ENCODE measurements around the gene CACNA2D3.
A peak's percentile ranks its signal among the peaks of the same experiment; 100 is the strongest.

CACNA2D3 gene

GRCh38 chr3:54171951-54172350 lies 49.6 kb downstream of the CACNA2D3 start:
- DNase-seq = no peak

- no peak for DNase-seq
Observed at GRCh38 chr3:54173371-54173770, 51.0 kb downstream of the CACNA2D3 start.

GRCh38 chr3:54176106-54176505 lies 53.8 kb downstream of the CACNA2D3 start:
- DNase-seq = no peak

- DNase-seq = no peak
Observed at GRCh38 chr3:54177816-54178215, 55.5 kb downstream of the CACNA2D3 start.

- DNase-seq = no peak
Observed at GRCh38 chr3:54178376-54178775, 56.0 kb downstream of the CACNA2D3 start.

- DNase-seq = no peak
Observed at GRCh38 chr3:54180921-54181320, 58.6 kb downstream of the CACNA2D3 start.

- no peak for DNase-seq
Observed at GRCh38 chr3:54182242-54182641, 59.9 kb downstream of the CACNA2D3 start.

- no peak for DNase-seq
Observed at GRCh38 chr3:54185740-54186139, 63.4 kb downstream of the CACNA2D3 start.

GRCh38 chr3:54188176-54188791 lies 65.9 kb downstream of the CACNA2D3 start:
- peak; percentile 35 for DNase-seq

- no peak for DNase-seq
Observed at GRCh38 chr3:54191220-54191619, 68.9 kb downstream of the CACNA2D3 start.

- DNase-seq = no peak
Observed at GRCh38 chr3:54192026-54192425, 69.7 kb downstream of the CACNA2D3 start.

- no peak for DNase-seq
Observed at GRCh38 chr3:54193093-54193492, 70.7 kb downstream of the CACNA2D3 start.

- DNase-seq = no peak
Observed at GRCh38 chr3:54196360-54196991, 74.1 kb downstream of the CACNA2D3 start.

- DNase-seq = no peak
Observed at GRCh38 chr3:54197509-54197908, 75.2 kb downstream of the CACNA2D3 start.

- DNase-seq = no peak
Observed at GRCh38 chr3:54198556-54198955, 76.2 kb downstream of the CACNA2D3 start.

- no peak for DNase-seq
Observed at GRCh38 chr3:54202054-54202453, 79.7 kb downstream of the CACNA2D3 start.

GRCh38 chr3:54202651-54203248 lies 80.4 kb downstream of the CACNA2D3 start:
- DNase-seq = no peak

GRCh38 chr3:54206874-54207273 lies 84.5 kb downstream of the CACNA2D3 start:
- DNase-seq = no peak

- DNase-seq = no peak
Observed at GRCh38 chr3:54211097-54211496, 88.7 kb downstream of the CACNA2D3 start.

GRCh38 chr3:54212723-54213122 lies 90.4 kb downstream of the CACNA2D3 start:
- DNase-seq = no peak

GRCh38 chr3:54213907-54214306 lies 91.6 kb downstream of the CACNA2D3 start:
- no peak for DNase-seq

GRCh38 chr3:54214845-54215244 lies 92.5 kb downstream of the CACNA2D3 start:
- no peak for DNase-seq

GRCh38 chr3:54215521-54215920 lies 93.2 kb downstream of the CACNA2D3 start:
- DNase-seq = no peak

- DNase-seq = no peak
Observed at GRCh38 chr3:54217828-54218227, 95.5 kb downstream of the CACNA2D3 start.

- no peak for DNase-seq
Observed at GRCh38 chr3:54222316-54222715, 100.0 kb downstream of the CACNA2D3 start.

All from MV-4-11 (cell line).